IMR-90 (cell line): Measurements from ENCODE around the gene FNDC3B. TPM values are rescaled to one million over a fixed set of nuclear protein-coding genes. Genes with fewer than 3 reads are reported as not detected.

Experiments used
- ATAC-seq: fragments of 200-7000 bp; cut with Tn5 transposase; 2 replicates; pipeline ENCODE4 v1.9.1; 2020; ENCODE audit warnings: low read depth, mild to moderate bottlenecking, moderate library complexity
- BruUV-seq: library from RNA; stranded (reverse); fragments of 400-500 nt; replicated peaks from 2 replicates; lab custom pipeline; 2021; lab: Mats Ljungman, UMichigan
- CTCF ChIA-PET: fragments of 300-600 bp; formaldehyde crosslinking; extraction: SDS; loops from one replicate; lab custom pipeline; 2021; ENCODE audit warnings: antibody characterized with exemption; lab: Yijun Ruan, JAX
- POLR2A ChIA-PET: fragments of 300-600 bp; sonication (Branson Sonifier 250); formaldehyde crosslinking; loops from one replicate; lab custom pipeline; 2022; ENCODE audit warnings: antibody characterized with exemption; ENCODE audit not compliant: unreplicated experiment; lab: Charles Lee
- DNase-seq: peaks from one replicate; pipeline ENCODE4 v3.0.0; 2013
- H2AFZ ChIP-seq: replicated peaks from 2 replicates; pipeline ENCODE3; 2013; ENCODE audit warnings: low read length, mild to moderate bottlenecking; ENCODE audit not compliant: poor library complexity
- H2AK5ac ChIP-seq: 2 replicates; pipeline ENCODE4 v1.6.1; 2013; ENCODE audit warnings: low read depth, low read length, inconsistent platforms
- H2AK9ac ChIP-seq: replicated peaks from 2 replicates; pipeline ENCODE3; 2013; ENCODE audit warnings: mild to moderate bottlenecking, low read depth, low read length, moderate library complexity; ENCODE audit not compliant: poor library complexity
- H2BK120ac ChIP-seq: 2 replicates; pipeline ENCODE4 v1.6.1; 2013; ENCODE audit warnings: low read depth, low read length, inconsistent platforms
- H2BK15ac ChIP-seq: 3 replicates; pipeline ENCODE4 v1.6.1; 2013; ENCODE audit warnings: low read depth, low read length, inconsistent platforms
- H2BK20ac ChIP-seq: 2 replicates; pipeline ENCODE4 v1.6.1; 2013; ENCODE audit warnings: low read depth, mild to moderate bottlenecking, inconsistent platforms, low read length, moderate library complexity
- H2BK5ac ChIP-seq: 2 replicates; pipeline ENCODE4 v1.6.1; 2013; ENCODE audit warnings: mild to moderate bottlenecking, low read depth, low read length, inconsistent platforms; ENCODE audit not compliant: poor library complexity, severe bottlenecking
- H3K14ac ChIP-seq: replicated peaks from 2 replicates; pipeline ENCODE4 v1.6.1; 2013; ENCODE audit warnings: low read depth, low read length, inconsistent platforms
- H3K18ac ChIP-seq: 2 replicates; pipeline ENCODE4 v1.6.1; 2013; ENCODE audit warnings: low read depth, low read length, control low read depth
- H3K23ac ChIP-seq: 2 replicates; pipeline ENCODE4 v1.6.1; 2013; ENCODE audit warnings: low read depth, low read length, inconsistent platforms
- H3K27ac ChIP-seq: 2 replicates; pipeline ENCODE4 v1.5.1; 2013; ENCODE audit warnings: mild to moderate bottlenecking, control low read depth, low read length; ENCODE audit not compliant: insufficient read depth
- H3K27me3 ChIP-seq: 2 replicates; pipeline ENCODE4 v1.6.1; 2013; ENCODE audit warnings: low read length; ENCODE audit not compliant: control insufficient read depth, insufficient read depth
- H3K36me3 ChIP-seq: 2 replicates; pipeline ENCODE4 v1.6.1; 2013; ENCODE audit warnings: low read length, mixed read lengths; ENCODE audit not compliant: control insufficient read depth, insufficient read depth
- H3K4ac ChIP-seq: 2 replicates; pipeline ENCODE4 v1.6.1; 2013; ENCODE audit warnings: low read depth, low read length, inconsistent platforms
- H3K4me1 ChIP-seq: 2 replicates; pipeline ENCODE4 v1.6.1; 2013; ENCODE audit warnings: low read length, mixed read lengths; ENCODE audit not compliant: control insufficient read depth, insufficient read depth
- H3K4me2 ChIP-seq: 2 replicates; pipeline ENCODE4 v1.6.1; 2013; ENCODE audit warnings: low read depth, mild to moderate bottlenecking, control low read depth, low read length, moderate library complexity
- H3K4me3 ChIP-seq: 2 replicates; pipeline ENCODE4 v1.5.1; 2013; ENCODE audit warnings: low read depth, mild to moderate bottlenecking, control low read depth, low read length, moderate library complexity; ENCODE audit not compliant: insufficient read depth
- H3K56ac ChIP-seq: 2 replicates; pipeline ENCODE4 v1.6.1; 2013; ENCODE audit warnings: low read length, inconsistent platforms; ENCODE audit not compliant: insufficient read depth; ENCODE audit errors: extremely low read depth
- H3K79me1 ChIP-seq, 2 experiments: 2 replicates each; pipeline ENCODE4 v1.6.1; 2013; ENCODE audit warnings: low read length in 2 of 2, inconsistent platforms in 1 of 2, low read depth in 1 of 2
- H3K9ac ChIP-seq: 2 replicates; pipeline ENCODE4 v1.6.1; 2013; ENCODE audit warnings: low read depth, low read length, control low read depth
- H3K9me1 ChIP-seq: 2 replicates; pipeline ENCODE4 v1.6.1; 2013; ENCODE audit warnings: low read length, inconsistent platforms; ENCODE audit not compliant: insufficient read depth
- H3K9me3 ChIP-seq: 2 replicates; pipeline ENCODE4 v1.6.1; 2013; ENCODE audit warnings: low read length; ENCODE audit not compliant: control insufficient read depth, insufficient read depth
- H4K20me1 ChIP-seq: 2 replicates; pipeline ENCODE4 v1.6.1; 2013; ENCODE audit warnings: low read length, inconsistent platforms; ENCODE audit not compliant: insufficient read depth
- H4K5ac ChIP-seq: 2 replicates; pipeline ENCODE4 v1.6.1; 2013; ENCODE audit warnings: mild to moderate bottlenecking, low read depth, low read length, control low read depth
- H4K8ac ChIP-seq, 2 experiments: 2 replicates each; pipeline ENCODE4 v1.6.1; 2013; ENCODE audit warnings: low read depth in 2 of 2, low read length in 2 of 2, control low read depth in 1 of 2, inconsistent platforms in 1 of 2
- H4K91ac ChIP-seq: 2 replicates; pipeline ENCODE4 v1.6.1; 2013; ENCODE audit warnings: low read depth, low read length, inconsistent platforms; ENCODE audit not compliant: insufficient read depth
- CEBPB ChIP-seq: IDR thresholded peaks from 2 replicates; pipeline ENCODE4 v1.6.1; 2012; ENCODE audit warnings: low read depth, low read length, improper control_type of control experiment
- NFE2L2 ChIP-seq: fragments of 150-350 bp; IDR thresholded peaks from 2 replicates; pipeline ENCODE4 v1.6.1; 2016; ENCODE audit warnings: low read depth, mild to moderate bottlenecking, low read length
- POLR2A ChIP-seq: IDR thresholded peaks from 2 replicates; pipeline ENCODE4 v1.6.1; 2012; ENCODE audit warnings: mild to moderate bottlenecking, low read depth, low read length
- RAD21 ChIP-seq: IDR thresholded peaks from 2 replicates; pipeline ENCODE4 v1.6.1; 2012; ENCODE audit warnings: low read length, improper control_type of control experiment
- RFX5 ChIP-seq: IDR thresholded peaks from 2 replicates; pipeline ENCODE4 v1.8.0; 2012; ENCODE audit warnings: low read depth, mild to moderate bottlenecking, low read length, moderate library complexity
- SMC3 ChIP-seq: fragments of 150-350 bp; IDR thresholded peaks from 2 replicates; pipeline ENCODE4 v1.6.1; 2016; ENCODE audit warnings: low read depth, mild to moderate bottlenecking, antibody characterized with exemption, low read length, moderate library complexity
- WGBS, 2 experiments: methylation state at CpG; one replicate each; pipeline versions ENCODE4 v1.1.5 to v1.1.7; 2013; ENCODE audit warnings: missing lambda C conversion rate in 2 of 2; ENCODE audit not compliant: insufficient read length in 1 of 2; ENCODE audit errors: extremely low coverage in 2 of 2; 5-methylcytosine and 5-hydroxymethylcytosine counted together
- dilution Hi-C: fragments of 300-500 bp; cut with HindIII; formaldehyde crosslinking; loops from one replicate; pipeline ENCODE4 v1.14.3; 2018; ENCODE audit warnings: low sequenced_read_pairs; ENCODE audit not compliant: unreplicated experiment
- in situ Hi-C: fragments of 300-500 bp; cut with MboI; formaldehyde crosslinking; loops from 3 replicates; pipeline ENCODE4 v1.14.3; 2019; ENCODE audit warnings: low sequenced_read_pairs, inconsistent platforms, mixed read lengths
- intact Hi-C: fragments of 100-400 bp; cut with micrococcal nuclease; formaldehyde crosslinking; loops from 2 replicates; pipeline ENCODE4 v1.10.0; 2022
- polyA plus RNA-seq, 3 experiments: library from polyadenylated mRNA; depleted of rRNA; stranded (reverse); fragments of >200 nt; gene quantifications; 2 replicates each; pipeline ENCODE4 v1.2.3, GENCODE V29; 2012; ENCODE audit warnings: low replicate concordance in 1 of 3
- total RNA-seq: library from RNA; depleted of rRNA; stranded (reverse); fragments of >200 nt; gene quantifications from 2 replicates; pipeline ENCODE4 v1.2.3, GENCODE V29; 2012
- TF ChIP-seq, protein P1 (sequence below): fragments of 150-350 bp; IDR thresholded peaks from 2 replicates; pipeline ENCODE4 v1.6.1; 2017; ENCODE audit warnings: mild to moderate bottlenecking, antibody characterized with exemption, low read length, low read depth
- TF ChIP-seq, protein P2 (sequence below): fragments of 150-350 bp; IDR thresholded peaks from 2 replicates; pipeline ENCODE4 v1.6.1; 2016; ENCODE audit warnings: low read depth, mild to moderate bottlenecking, low read length, moderate library complexity, borderline replicate concordance

Gene FNDC3B
- total and polyA plus RNA-seq, 2 of the 4 experiments (the other 2 are of a cell fraction): 23.9 to 150 TPM

DNA sequence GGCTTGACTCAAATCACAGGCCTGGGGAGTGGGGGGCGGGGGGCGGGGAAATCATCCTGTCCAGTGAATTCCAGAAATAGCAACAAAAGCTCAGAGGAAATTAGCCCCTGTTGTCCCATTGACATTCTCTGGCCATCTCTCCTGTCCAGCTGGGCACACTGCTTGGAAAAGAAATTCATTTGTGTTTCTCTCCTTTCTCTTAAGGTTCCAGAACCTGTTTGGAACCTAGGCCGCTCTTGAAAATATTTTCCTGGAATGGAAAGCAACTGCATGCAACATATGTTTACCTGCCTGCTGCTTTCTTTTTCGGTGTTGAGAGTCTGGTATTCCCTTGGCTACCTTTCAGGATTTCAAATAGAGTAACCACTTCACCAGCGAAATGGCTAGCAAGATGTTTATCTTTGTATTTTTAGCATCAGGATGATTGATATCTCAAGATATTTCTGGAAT is 239.8 kb downstream of the FNDC3B start:
- H3K14ac ChIP-seq: no peak overlapping the region
- H3K18ac ChIP-seq: no peak overlapping the region
- peaks cover 28 to 77% of the 10 kb centered on the region in 2 experiments for H3K79me1 ChIP-seq
- H3K9me1 ChIP-seq: peaks cover 26% of the 10 kb centered on the region
- H3K27me3 ChIP-seq: no peaks in the 10 kb centered on the region
- intact Hi-C loops: no loop called here
- peaks cover 26% of the 10 kb centered on the region for H3K4me1 ChIP-seq
- 0 out of 2 replicates have a peak overlapping the region, but pooled peaks have one; percentile 50 for H3K4ac ChIP-seq
- DNase-seq (no peak), ATAC-seq (no peak)
- no peak overlapping the region for H3K4me2 ChIP-seq
- no peak overlapping the region for H2BK5ac ChIP-seq
- H2BK120ac ChIP-seq: peak overlapping the region; percentile 35; the same call in 1 of the 2 replicates
- H2BK20ac ChIP-seq: 0 out of 2 replicates have a peak overlapping the region, but pooled peaks have one; percentile 0
- H2AFZ ChIP-seq: no peak overlapping the region
- H3K23ac ChIP-seq: no peak overlapping the region
- no TSS peak for BruUV-seq
- H2AK5ac ChIP-seq: 0 out of 2 replicates have a peak overlapping the region, but pooled peaks have one; percentile 7
- H4K8ac ChIP-seq: peak overlapping the region in 1 of 2 experiments; percentile 20; a peak in 1 of 4 replicates
- H4K91ac ChIP-seq: peak overlapping the region; percentile 17; the same call in 1 of the 2 replicates
- dilution Hi-C loops: no loop called here
- in situ Hi-C loops: no loop called here
- CTCF ChIA-PET: no interaction called here
- peaks cover 11% of the 10 kb centered on the region for H3K36me3 ChIP-seq
- WGBS, 2 experiments: no CpG with 5 or more reads among the region's 5 CpGs
- H3K9me3 ChIP-seq: no peaks in the 10 kb centered on the region
- H4K5ac ChIP-seq: no peak overlapping the region
- peaks cover 36% of the 10 kb centered on the region for H4K20me1 ChIP-seq
- H3K27ac ChIP-seq: no peak overlapping the region
- peak overlapping the region; percentile 4 for H2AK9ac ChIP-seq
- TF ChIP-seq SMC3 (no peak), RFX5 (no peak), CEBPB (no peak), RAD21 (no peak), POLR2A (no peak), NFE2L2 (no peak)
- TF ChIP-seq, protein P1, sequence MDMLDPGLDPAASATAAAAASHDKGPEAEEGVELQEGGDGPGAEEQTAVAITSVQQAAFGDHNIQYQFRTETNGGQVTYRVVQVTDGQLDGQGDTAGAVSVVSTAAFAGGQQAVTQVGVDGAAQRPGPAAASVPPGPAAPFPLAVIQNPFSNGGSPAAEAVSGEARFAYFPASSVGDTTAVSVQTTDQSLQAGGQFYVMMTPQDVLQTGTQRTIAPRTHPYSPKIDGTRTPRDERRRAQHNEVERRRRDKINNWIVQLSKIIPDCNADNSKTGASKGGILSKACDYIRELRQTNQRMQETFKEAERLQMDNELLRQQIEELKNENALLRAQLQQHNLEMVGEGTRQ: no peak
- TF ChIP-seq, protein P2, sequence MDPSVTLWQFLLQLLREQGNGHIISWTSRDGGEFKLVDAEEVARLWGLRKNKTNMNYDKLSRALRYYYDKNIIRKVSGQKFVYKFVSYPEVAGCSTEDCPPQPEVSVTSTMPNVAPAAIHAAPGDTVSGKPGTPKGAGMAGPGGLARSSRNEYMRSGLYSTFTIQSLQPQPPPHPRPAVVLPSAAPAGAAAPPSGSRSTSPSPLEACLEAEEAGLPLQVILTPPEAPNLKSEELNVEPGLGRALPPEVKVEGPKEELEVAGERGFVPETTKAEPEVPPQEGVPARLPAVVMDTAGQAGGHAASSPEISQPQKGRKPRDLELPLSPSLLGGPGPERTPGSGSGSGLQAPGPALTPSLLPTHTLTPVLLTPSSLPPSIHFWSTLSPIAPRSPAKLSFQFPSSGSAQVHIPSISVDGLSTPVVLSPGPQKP: no peak
- no peak overlapping the region; the same call in 2 of the 3 replicates for H2BK15ac ChIP-seq
- no peak overlapping the region for H3K56ac ChIP-seq
- H3K9ac ChIP-seq: no peak overlapping the region
- POLR2A ChIA-PET: interaction anchor here (0.6 kb wide), 1 partner anchor 239 kb away, joined by 6 read pairs; no protein-coding TSS in a partner anchor
- no peak overlapping the region for H3K4me3 ChIP-seq
